ENCODE results near the gene PERM1. TPM values are rescaled to one million over a fixed set of nuclear protein-coding genes. Genes with fewer than 3 reads are reported as not detected.
"Not testable (repeated sequence)": the region's sequence is repeated elsewhere in the genome, so short reads cannot be mapped to it uniquely, and the experiment has no call there.

The PERM1 gene, protein sequence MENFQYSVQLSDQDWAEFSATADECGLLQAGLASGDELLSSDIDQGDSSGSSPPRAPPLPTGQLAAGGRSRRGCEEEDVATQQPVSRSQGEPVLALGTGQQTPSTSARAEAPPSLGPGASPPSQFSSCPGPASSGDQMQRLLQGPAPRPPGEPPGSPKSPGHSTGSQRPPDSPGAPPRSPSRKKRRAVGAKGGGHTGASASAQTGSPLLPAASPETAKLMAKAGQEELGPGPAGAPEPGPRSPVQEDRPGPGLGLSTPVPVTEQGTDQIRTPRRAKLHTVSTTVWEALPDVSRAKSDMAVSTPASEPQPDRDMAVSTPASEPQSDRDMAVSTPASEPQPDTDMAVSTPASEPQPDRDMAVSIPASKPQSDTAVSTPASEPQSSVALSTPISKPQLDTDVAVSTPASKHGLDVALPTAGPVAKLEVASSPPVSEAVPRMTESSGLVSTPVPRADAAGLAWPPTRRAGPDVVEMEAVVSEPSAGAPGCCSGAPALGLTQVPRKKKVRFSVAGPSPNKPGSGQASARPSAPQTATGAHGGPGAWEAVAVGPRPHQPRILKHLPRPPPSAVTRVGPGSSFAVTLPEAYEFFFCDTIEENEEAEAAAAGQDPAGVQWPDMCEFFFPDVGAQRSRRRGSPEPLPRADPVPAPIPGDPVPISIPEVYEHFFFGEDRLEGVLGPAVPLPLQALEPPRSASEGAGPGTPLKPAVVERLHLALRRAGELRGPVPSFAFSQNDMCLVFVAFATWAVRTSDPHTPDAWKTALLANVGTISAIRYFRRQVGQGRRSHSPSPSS
- under 1 TPM in 1 of 4 donors, not detected in 3; 0.22 TPM for total RNA-seq

DNA sequence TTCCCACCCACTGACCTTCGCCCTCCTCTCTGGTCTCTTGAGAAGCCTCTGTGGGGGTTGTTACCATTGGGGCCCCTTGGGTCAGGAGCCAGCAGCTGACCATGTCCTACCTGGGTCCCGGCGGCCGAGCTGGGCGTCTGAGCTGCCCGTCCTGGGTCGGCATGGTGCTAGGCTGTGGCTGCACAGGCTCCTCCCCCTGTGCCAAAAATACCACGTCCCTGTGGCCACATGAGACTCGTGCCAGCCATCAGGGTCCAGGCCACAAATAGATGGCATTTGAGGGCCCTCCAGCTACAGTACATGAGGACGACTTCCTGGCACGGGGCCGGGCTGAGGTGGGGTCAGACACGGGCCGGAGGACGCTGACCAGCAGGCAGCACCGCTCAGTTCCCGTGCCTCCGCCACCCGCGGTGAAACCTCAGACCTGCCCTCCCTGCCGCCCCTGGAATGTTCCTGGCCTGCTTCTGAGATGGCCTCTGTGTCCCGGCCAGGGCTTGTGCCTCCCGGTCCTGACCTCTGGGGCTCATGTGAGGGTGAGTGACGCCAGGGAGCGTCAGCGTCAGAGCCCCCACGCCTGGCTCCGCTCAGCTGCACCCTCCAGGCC, at the start of gene PERM1:
Gene PERM1, minus strand, starts transcription at position 139 of the 604 bp plus-strand sequence. CDS start 1,064 bp downstream, outside the sequence.
- Histone ChIP-seq H3K4me1 (no peaks in the 10 kb centered on the region), H3K27ac (no peak within 1 kb of the TSS), H3K27me3 (no peaks in the 10 kb centered on the region), H3K36me3 (no peaks in the 10 kb centered on the region), H3K4me3 (replicated peaks in 1 of 3) (no peak within 1 kb of the TSS), H3K9me3 (no peaks in the 10 kb centered on the region)
- TF ChIP-seq, protein P1, sequence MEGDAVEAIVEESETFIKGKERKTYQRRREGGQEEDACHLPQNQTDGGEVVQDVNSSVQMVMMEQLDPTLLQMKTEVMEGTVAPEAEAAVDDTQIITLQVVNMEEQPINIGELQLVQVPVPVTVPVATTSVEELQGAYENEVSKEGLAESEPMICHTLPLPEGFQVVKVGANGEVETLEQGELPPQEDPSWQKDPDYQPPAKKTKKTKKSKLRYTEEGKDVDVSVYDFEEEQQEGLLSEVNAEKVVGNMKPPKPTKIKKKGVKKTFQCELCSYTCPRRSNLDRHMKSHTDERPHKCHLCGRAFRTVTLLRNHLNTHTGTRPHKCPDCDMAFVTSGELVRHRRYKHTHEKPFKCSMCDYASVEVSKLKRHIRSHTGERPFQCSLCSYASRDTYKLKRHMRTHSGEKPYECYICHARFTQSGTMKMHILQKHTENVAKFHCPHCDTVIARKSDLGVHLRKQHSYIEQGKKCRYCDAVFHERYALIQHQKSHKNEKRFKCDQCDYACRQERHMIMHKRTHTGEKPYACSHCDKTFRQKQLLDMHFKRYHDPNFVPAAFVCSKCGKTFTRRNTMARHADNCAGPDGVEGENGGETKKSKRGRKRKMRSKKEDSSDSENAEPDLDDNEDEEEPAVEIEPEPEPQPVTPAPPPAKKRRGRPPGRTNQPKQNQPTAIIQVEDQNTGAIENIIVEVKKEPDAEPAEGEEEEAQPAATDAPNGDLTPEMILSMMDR (IDR thresholded peaks at IDR 0.05): no peak
- TF ChIP-seq POLR2A (IDR thresholded peaks at IDR 0.05): no peak
- 60 to 64% methylated on average over 15 to 24 of the region's 28 CpGs for WGBS, 2 donors
- no peak for DNase-seq
- intact Hi-C loops (cut with DNase I): loop anchor here (2.0 kb wide), 1 partner anchor 85 kb away; no protein-coding TSS in a partner anchor

DNA sequence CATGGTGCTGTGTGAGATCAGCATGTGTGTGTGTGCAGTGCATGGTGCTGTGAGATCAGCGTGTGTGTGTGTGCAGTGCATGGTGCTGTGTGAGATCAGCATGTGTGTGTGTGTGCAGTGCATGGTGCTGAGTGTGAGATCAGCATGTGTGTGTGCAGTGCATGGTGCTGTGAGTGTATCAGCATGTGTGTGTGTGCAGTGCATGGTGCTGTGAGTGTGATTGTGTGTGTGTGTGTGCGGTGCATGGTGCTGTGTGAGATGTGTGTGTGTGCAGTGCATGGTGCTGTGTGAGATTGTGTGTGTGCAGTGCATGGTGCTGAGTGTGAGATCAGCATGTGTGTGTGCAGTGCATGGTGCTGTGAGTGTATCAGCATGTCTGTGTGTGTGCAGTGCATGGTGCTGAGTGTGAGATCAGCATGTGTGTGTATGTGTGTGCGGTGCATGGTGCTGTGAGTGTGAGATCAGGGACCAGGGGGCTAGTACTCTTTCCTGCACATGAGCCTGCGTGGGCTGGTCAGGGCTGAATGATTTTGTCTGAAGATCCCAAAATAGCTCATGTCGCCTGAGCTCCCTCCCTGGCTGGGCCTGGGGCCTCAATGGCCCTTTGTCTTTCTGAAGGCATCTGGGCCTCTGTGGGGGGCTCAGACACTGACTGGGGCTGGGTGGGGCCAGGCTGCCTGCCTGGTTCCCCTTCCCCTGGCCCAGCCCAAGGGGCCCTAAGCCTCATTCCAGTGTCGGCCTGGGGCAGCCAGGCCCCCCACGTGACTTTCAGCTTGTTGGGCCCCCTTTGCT, 49.2 kb upstream of the PERM1 start:
- 94 to 100% methylated on average over 2 to 4 of the region's 7 CpGs for WGBS, 2 donors
- DNase-seq; H3K27me3 ChIP-seq; H3K9me3 ChIP-seq; H3K36me3 ChIP-seq; intact Hi-C loops (cut with DNase I); H3K27ac ChIP-seq; H3K4me3 ChIP-seq (replicated peaks in 1 of 3): not testable (repeated sequence)
- peaks cover 17 to 28% of the 10 kb centered on the region in 2 donors for H3K4me1 ChIP-seq

DNA sequence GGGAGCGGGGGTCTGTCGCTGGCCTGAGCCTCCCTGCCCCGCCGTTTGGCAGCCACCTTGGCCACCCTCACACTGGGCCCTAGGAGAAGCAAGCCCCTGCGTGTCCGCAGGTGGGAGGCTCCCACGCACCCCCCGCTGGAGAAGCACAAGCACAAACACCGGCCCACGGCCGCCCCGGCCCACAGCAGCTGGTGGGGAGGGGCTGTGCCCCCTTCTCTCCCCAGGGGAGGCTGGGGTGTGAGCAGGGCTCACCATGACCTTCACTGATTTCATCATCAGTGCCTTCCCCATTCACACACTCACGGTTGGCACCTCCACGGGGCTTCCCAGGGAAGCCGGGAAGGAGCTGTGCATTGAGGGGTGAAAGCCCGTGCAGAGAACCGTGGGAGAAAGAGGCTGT, 45.9 kb upstream of the PERM1 start:
- H3K36me3 ChIP-seq: no peaks in the 10 kb centered on the region
- no peaks in the 10 kb centered on the region for H3K27me3 ChIP-seq
- 71 to 89% methylated on average over 5 to 16 of the region's 17 CpGs for whole genome bisulfite sequencing, 2 donors
- intact Hi-C loops (cut with DNase I): no loop called here
- H3K9me3 ChIP-seq: no peaks in the 10 kb centered on the region
- no peak for TF ChIP-seq POLR2A (IDR thresholded peaks at IDR 0.05)
- TF ChIP-seq, protein P1 (IDR thresholded peaks at IDR 0.05): no peak
- DNase-seq: no peak
- H3K27ac ChIP-seq: no peak overlapping the region
- H3K4me1 ChIP-seq: peaks cover 29 to 41% of the 10 kb centered on the region in 2 donors
- H3K4me3 ChIP-seq (replicated peaks in 1 of 3): no peak overlapping the region

DNA sequence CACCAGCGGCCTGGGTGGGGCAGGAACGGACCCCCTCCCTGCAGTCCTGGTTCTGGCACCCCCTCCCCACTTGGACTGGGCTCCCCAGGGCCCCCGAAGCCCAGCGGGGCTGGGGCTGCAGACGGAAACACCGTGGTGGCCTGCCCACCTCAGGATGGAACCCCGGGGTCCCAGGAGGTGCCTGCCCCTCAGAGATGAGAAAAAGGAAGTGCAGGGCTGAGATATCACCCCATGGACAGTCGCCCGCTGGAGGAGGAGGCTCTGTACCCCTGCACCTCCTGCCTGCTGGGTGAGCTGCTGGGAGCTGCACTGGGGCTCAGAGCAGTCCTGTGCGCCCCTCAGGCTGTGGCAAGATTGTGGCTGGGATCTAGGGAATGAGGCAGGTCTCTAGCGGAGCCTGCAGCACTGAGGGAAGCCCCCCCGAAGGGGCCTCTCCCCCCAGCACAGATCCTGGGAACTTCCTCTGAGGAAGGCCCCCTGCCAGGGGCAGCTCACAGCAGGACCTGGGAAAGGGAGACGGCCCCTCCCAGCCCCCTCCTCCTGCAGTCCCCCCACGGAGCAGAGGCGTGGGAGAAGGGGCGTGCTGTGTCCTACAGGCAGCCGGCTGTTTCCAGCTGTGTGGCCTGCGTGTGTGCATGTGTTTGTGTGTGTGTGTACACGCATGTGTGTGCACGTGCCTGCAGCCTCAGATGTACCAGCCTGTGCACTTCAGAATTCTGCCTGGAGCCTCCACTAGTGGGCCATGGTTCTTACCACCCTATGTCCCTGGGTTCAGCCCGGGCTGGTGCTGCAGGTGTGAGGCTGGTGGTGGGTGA, 44.9 kb upstream of the PERM1 start:
- TF ChIP-seq POLR2A (IDR thresholded peaks at IDR 0.05): no peak
- TF ChIP-seq, protein P1 (IDR thresholded peaks at IDR 0.05): no peak
- intact Hi-C loops (cut with DNase I): no loop called here

More for the DNA sequence above, 44.9 kb upstream of the PERM1 start:
- Histone ChIP-seq H3K4me3 (replicated peaks in 1 of 3) (no peak overlapping the region), H3K27ac (no peak overlapping the region), H3K27me3 (no peaks in the 10 kb centered on the region), H3K36me3 (no peaks in the 10 kb centered on the region), H3K4me1 (peaks cover 25 to 35% of the 10 kb centered on the region in 2 donors), H3K9me3 (no peaks in the 10 kb centered on the region)
- no peak for DNase-seq
- 82 to 92% methylated on average over 5 to 6 of the region's 21 CpGs for WGBS, 2 donors

Measured in thyroid gland (tissue), 4 donors.